Aortic smooth muscle cell (primary cell): ENCODE results near the gene BUD13. TPM values are rescaled to one million over a fixed set of nuclear protein-coding genes. Genes with fewer than 3 reads are reported as not detected.

Experiments
- total RNA-seq: library from RNA; depleted of rRNA; stranded (reverse); fragments of >200 nt; gene quantifications from 2 replicates; pipeline ENCODE4 v1.2.3, GENCODE V29; 2014

The BUD13 gene, protein sequence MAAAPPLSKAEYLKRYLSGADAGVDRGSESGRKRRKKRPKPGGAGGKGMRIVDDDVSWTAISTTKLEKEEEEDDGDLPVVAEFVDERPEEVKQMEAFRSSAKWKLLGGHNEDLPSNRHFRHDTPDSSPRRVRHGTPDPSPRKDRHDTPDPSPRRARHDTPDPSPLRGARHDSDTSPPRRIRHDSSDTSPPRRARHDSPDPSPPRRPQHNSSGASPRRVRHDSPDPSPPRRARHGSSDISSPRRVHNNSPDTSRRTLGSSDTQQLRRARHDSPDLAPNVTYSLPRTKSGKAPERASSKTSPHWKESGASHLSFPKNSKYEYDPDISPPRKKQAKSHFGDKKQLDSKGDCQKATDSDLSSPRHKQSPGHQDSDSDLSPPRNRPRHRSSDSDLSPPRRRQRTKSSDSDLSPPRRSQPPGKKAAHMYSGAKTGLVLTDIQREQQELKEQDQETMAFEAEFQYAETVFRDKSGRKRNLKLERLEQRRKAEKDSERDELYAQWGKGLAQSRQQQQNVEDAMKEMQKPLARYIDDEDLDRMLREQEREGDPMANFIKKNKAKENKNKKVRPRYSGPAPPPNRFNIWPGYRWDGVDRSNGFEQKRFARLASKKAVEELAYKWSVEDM
- 10.7 and 13.7 TPM in 2 replicates for total RNA-seq

DNA sequence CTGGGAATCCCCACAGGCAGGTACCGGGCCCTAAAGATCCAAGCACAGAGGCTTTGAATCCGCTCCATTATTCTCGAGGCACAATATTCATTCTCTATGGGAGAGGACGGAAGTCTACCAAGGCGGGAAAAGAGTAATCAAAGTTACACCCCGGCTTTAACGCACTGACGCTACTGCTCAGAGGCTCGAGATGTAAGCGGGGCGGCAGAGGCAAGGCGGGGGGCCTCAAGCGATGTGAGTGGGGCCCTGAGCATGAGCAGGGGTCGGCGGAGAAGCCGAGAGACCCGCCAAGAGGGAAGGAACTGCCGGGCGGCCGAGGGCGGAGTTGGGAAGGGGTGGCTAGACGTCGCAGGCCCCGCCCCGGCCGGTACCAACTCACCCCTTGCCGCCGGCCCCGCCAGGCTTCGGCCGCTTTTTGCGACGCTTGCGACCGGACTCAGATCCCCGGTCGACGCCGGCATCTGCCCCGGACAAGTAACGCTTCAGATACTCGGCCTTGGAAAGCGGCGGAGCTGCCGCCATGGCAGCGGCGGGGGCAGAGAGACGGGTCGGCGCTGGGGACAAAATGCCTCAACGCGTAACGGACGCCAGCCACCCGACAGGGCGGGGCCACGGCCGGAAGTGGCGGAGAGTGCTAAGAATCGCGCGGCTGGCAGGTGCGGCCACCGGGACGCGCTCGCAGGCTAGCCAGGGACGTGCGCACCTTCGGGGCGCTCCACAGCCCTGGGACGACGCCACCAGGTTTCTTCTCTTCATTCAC is at the start of gene BUD13:
TSS of gene BUD13 (minus strand) at position 545 of the 760 bp plus-strand sequence. CDS start at position 522, 23 bp downstream.

GRCh38 chr11:116791813-116792143 is 19.0 kb upstream of the BUD13 start, which contains the start of gene APOA5:
TSS of gene APOA5 (minus strand) at chr11:116791879. CDS start at chr11:116791860, 19 bp downstream.

GRCh38 chr11:116787786-116788486 is 15.1 kb upstream of the BUD13 start, which contains the start of gene ZPR1:
TSS of gene ZPR1 (minus strand) at chr11:116788023. CDS start at chr11:116787990, 33 bp downstream.

Other genes starting within 250 kb of the BUD13 start
- gene ZPR1, start 15.0 kb upstream of the BUD13 start, total RNA-seq = 32.8 and 34.7 TPM in 2 replicates
- under 0.01 TPM in 1 of 2 replicates, not detected in the other for gene APOA5, start 18.9 kb upstream of the BUD13 start, total RNA-seq
- gene APOA4, start 50.3 kb upstream of the BUD13 start, total RNA-seq = not detected in 2 replicates
- gene APOC3, start 56.9 kb upstream of the BUD13 start, total RNA-seq = not detected in 2 replicates
- 0.66 and 0.87 TPM in 2 replicates for gene APOA1, start 64.6 kb upstream of the BUD13 start, total RNA-seq